HK-2 (cell line): ENCODE data around the gene SSH3.
A peak's percentile ranks its signal among the peaks of the same experiment; 100 is the strongest.

ENCODE experiments used
- DNase-seq: peaks from one replicate; pipeline ENCODE4 v3.0.0-alpha.2; 2018; ENCODE audit not compliant: unreplicated experiment

SSH3 gene

GRCh38 chr11:67292671-67293070, 10.7 kb upstream of the SSH3 start:
- DNase-seq = no peak

GRCh38 chr11:67293090-67293489, 10.2 kb upstream of the SSH3 start:
- no peak for DNase-seq

DNA sequence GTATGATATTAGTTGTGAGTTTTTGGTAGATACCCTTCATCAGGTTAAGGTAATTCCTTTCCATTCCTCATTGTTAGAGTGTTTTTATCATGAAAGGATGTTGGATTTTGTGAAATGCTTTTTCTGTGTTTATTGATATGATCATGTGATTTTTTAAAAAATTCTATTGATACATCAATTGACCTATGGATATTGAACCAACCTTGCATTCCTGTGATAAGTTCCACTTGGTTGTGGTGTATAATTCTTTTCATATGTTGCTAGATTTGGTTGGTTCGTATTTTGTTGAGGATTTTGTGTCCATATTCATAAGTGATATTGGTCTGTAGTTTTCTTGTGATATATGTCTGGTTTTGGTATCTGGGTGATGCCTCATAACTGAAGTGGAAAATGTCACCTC, 7.5 kb upstream of the SSH3 start:
- DNase-seq = no peak

- no peak for DNase-seq
Measured at GRCh38 chr11:67298786-67299185, 4.5 kb upstream of the SSH3 start.

GRCh38 chr11:67299471-67300191, 3.7 kb upstream of the SSH3 start:
- DNase-seq = no peak

- no peak for DNase-seq
Measured at GRCh38 chr11:67300256-67300755, 3.0 kb upstream of the SSH3 start.

DNA sequence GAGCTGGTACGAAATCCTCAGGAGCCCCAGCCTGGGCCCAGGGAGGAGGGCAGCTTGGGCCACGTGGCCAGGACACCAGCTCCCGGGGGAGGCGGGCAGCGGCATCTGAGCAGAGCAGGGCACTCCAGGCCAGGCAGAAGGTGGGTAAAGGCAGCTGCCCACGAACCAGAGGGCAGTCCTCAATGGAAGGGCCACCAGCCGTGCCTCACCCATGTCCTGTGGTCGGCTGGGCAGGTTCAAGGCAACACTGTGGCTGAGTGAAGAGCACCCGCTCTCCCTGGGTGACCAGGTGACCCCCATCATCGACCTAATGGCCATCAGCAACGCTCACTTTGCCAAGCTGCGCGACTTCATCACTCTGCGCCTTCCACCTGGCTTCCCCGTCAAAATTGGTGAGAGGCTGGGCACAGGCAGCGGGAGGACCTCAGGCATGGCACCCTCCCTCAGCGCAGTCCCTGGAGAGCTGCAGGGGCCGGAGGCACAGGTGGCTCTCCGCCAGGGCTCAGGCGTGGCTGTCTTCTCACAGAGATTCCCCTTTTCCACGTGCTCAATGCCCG, 2.5 kb upstream of the SSH3 start:
- no peak for DNase-seq

DNA sequence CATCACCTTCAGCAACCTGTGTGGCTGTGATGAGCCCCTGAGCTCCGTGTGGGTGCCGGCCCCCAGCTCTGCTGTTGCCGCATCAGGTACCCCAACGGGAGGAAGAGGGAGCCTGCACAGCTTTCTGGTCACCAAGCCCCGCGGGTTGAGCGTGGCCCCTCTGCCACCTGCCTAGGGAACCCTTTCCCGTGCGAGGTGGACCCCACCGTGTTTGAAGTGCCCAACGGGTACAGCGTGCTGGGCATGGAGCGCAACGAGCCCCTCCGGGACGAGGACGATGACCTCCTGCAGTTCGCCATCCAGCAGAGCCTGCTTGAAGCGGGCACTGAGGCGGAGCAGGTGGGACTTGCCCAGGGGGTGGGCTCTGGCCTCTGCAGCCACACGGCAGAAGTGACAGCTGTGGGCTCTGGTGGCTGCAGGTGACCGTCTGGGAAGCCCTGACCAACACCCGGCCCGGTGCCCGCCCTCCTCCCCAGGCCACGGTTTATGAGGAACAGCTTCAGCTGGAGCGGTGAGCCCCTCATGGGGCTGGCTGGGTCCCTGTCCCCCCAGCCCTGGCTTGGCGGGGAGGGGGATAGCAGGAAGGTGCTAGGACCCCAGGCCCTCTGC, 1.9 kb upstream of the SSH3 start:
- DNase-seq = no peak

DNA sequence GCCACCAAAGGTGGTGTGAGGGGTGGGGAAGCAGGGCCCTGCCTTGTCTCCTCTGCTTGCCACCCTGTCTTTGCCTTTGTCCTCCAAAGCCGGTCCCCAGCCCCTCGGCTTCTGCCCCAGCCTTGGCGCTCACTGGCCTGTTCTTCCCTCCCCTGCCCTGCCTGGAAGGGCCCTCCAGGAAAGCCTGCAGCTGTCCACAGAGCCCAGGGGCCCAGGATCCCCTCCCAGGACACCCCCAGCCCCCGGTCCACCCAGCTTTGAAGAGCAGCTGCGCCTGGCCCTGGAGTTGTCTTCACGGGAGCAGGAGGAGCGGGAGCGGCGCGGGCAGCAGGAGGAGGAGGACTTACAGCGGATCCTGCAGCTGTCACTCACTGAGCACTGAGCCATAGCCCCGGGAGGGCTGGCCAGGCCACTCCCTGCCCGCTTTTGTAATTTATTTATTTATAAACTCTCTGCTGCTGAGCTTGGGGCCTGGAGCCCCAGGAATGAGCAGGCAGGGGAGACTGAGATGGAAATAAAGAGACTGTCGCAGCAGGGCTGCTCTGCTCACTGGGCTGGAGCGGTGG, 1.3 kb upstream of the SSH3 start:
- DNase-seq = peak; percentile 73

DNA sequence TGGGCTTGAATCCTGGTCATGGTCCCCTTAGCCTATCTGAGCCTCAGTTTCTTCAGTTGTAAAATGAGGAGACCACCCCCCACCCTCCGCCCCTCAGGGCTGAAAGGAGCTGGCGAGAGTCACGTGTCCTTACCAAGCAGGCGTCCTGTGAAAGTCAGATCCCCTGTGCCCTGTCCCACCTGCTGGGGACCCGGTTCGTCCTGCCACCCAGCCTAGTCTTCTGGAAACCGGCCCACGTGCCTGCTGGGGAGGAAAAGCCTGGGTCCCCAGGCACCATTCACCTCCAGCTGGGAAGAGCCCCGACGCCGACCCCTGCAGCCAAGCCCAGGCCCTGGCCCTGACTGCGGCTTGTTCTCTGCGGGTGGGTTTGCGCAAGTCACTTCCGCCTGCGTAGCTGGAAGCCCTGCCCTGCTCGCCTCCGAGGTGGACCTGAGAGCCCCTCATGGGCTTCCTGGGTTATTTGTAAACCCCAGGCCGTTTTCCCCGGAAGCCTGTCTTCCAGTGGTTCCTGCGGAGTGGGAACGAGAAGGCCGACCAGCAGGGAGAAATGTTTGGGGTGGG, 679 bp upstream of the SSH3 start:
- peak; percentile 65 for DNase-seq

- DNase-seq = peak; percentile 54
Measured at GRCh38 chr11:67303835-67304411, 593 bp downstream of the SSH3 start.

DNA sequence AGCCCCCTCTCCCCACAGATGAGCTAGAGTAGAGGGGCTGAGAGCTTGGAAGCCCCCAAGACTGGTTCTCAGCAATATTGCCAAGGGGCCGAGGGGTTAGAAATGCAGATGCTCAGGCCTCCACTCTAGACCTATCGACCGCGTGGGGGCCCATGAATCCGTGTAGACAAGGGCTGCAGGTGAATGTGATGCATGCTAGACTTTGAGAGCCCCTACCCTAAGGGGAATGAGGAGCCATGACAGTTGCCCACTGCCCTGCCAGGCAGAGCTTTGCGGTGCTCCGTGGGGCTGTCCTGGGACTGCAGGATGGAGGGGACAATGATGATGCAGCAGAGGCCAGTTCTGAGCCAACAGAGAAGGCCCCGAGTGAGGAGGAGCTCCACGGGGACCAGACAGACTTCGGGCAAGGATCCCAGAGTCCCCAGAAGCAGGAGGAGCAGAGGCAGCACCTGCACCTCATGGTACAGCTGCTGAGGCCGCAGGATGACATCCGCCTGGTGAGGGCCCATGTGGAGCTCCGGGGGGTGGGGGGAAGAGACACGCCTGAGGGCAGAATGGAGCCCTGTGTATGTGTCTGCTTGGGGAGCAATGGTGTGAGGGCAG, 1.3 kb downstream of the SSH3 start:
- DNase-seq = no peak

GRCh38 chr11:67306769-67307544, 3.6 kb downstream of the SSH3 start:
- DNase-seq = no peak

DNA sequence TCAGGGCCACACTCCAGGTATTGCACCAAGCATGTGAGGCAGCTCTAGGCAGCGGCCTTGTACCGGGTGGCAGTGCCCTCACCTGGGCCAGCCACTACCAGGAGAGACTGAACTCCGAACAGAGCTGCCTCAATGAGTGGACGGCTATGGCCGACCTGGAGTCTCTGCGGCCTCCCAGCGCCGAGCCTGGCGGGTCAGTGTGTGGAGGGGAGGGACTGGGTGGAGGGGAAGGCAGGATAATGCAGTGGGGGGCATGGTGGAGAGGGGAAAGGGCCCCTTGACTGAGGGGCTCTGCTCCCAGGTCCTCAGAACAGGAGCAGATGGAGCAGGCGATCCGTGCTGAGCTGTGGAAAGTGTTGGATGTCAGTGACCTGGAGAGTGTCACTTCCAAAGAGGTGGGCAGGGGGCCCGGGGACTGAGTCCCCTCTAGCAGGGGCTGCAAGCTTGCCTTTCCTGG, 4.2 kb downstream of the SSH3 start:
- DNase-seq = no peak

- DNase-seq = no peak
Measured at GRCh38 chr11:67308031-67308866, 4.9 kb downstream of the SSH3 start.

- no peak for DNase-seq
Measured at GRCh38 chr11:67309166-67309565, 5.8 kb downstream of the SSH3 start.

DNA sequence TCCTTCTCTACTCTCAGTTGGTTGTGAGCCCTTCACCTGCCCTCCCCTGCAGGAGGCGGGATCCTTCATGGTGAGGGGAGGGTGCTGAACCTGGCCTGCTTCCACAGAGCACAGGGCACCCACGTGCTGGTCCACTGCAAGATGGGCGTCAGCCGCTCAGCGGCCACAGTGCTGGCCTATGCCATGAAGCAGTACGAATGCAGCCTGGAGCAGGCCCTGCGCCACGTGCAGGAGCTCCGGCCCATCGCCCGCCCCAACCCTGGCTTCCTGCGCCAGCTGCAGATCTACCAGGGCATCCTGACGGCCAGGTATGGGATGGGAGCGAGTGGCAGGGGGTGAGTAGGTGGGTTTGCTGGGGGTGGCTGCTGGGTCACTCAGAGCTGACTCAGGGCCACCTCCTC, 6.3 kb downstream of the SSH3 start:
- DNase-seq = no peak

DNA sequence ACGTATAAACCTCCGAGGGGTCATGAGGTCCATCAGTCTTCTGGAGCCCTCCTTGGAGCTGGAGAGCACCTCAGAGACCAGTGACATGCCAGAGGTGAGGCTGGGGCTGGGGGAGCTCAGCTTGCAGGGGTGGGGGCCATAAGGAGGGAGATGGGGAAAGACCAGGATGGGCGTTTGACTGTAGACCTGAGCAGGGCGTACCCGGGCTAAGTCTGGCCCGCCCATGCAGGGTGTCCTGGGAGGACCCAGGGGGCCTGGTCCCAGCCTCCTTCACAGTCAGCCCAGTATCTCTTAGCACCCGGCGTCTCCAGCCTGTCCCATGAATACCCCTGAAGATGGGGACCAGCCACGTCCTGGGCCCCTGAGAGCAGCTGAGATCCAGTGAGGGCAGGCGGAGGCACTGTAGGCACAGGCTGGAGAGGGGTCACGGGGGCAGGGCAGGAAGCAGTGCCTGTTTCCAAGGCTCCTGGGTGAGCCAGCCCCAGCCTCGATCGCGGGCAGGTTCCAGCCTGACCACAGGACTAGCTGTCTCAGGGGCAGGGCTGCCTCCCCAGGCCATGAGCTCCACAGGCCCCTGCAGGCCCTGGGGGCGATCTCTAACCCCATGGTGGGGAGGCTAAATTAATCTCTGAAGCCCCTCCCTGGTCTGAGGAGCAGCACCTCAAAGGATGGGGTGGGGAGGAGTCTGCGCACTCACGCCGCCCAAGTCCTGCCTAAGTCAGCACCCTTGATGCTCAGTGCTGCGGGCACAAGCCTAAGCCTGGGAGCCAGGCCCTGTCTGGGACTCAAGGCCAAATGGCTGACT, 7.1 kb downstream of the SSH3 start:
- DNase-seq = no peak

- DNase-seq = no peak
Measured at GRCh38 chr11:67311051-67311555, 7.8 kb downstream of the SSH3 start.
